Mesenchymal stem cell (in vitro differentiated cells and primary cell): ENCODE measurements around the gene LMBR1.
"Not testable (repeated sequence)": the region's sequence is repeated elsewhere in the genome, so short reads cannot be mapped to it uniquely, and the experiment has no call there.

Source experiments
- DNase-seq: peaks from one replicate; pipeline ENCODE4 v3.0.0-alpha.2; 2013
- H2AFZ ChIP-seq: one replicate; pipeline ENCODE4 v1.6.1; 2013; ENCODE audit warnings: low read depth, mild to moderate bottlenecking, control low read depth, inconsistent platforms, low read length, moderate library complexity
- H2AK5ac ChIP-seq: 2 replicates; pipeline ENCODE4 v1.6.1; 2013; ENCODE audit warnings: low read length, moderate library complexity, mild to moderate bottlenecking, inconsistent platforms; ENCODE audit not compliant: severe bottlenecking
- H2BK120ac ChIP-seq: one replicate; pipeline ENCODE4 v1.6.1; 2013; ENCODE audit warnings: low read depth, mild to moderate bottlenecking, inconsistent platforms, low read length, moderate library complexity
- H2BK12ac ChIP-seq, 2 experiments: one replicate each; pipeline ENCODE4 v1.6.1; 2013; ENCODE audit warnings: inconsistent platforms in 2 of 2, low read length in 2 of 2, mild to moderate bottlenecking in 2 of 2, moderate library complexity in 2 of 2, control low read depth in 1 of 2
- H2BK15ac ChIP-seq: one replicate; pipeline ENCODE4 v1.6.1; 2013; ENCODE audit warnings: mild to moderate bottlenecking, low read depth, inconsistent platforms; ENCODE audit not compliant: poor library complexity, severe bottlenecking
- H2BK5ac ChIP-seq: 2 replicates; pipeline ENCODE4 v1.6.1; 2013; ENCODE audit warnings: low read depth, mild to moderate bottlenecking, low read length, control low read depth, inconsistent platforms; ENCODE audit not compliant: poor library complexity, severe bottlenecking
- H3K14ac ChIP-seq, 2 experiments: one replicate each; pipeline ENCODE4 v1.6.1; 2013; ENCODE audit warnings: inconsistent platforms in 2 of 2, low read length in 2 of 2, control low read depth in 1 of 2, mild to moderate bottlenecking in 1 of 2, moderate library complexity in 1 of 2
- H3K18ac ChIP-seq, 2 experiments: one replicate each; pipeline ENCODE4 v1.6.1; 2013; ENCODE audit warnings: inconsistent platforms in 2 of 2, low read length in 2 of 2, control low read depth in 1 of 2, low read depth in 1 of 2, mild to moderate bottlenecking in 1 of 2
- H3K23ac ChIP-seq, 2 experiments: one replicate each; pipeline ENCODE4 v1.6.1; 2013; ENCODE audit warnings: inconsistent platforms in 2 of 2, low read length in 2 of 2, mild to moderate bottlenecking in 2 of 2, moderate library complexity in 2 of 2, control low read depth in 1 of 2
- H3K27ac ChIP-seq: 2 replicates; pipeline ENCODE4 v1.5.1; 2013; ENCODE audit warnings: mild to moderate bottlenecking, moderate library complexity, low read length, control low read depth, inconsistent platforms; ENCODE audit not compliant: poor library complexity, severe bottlenecking
- H3K27me3 ChIP-seq, 2 experiments: 2 replicates each; pipeline versions ENCODE4 v1.6.1 to v1.7.0; 2013; ENCODE audit warnings: low read length in 2 of 2, mild to moderate bottlenecking in 2 of 2, moderate library complexity in 2 of 2, control low read depth in 1 of 2, inconsistent platforms in 1 of 2; ENCODE audit not compliant: control insufficient read depth in 1 of 2, insufficient read depth in 1 of 2
- H3K36me3 ChIP-seq, 2 experiments: 2 replicates each; pipeline versions ENCODE4 v1.6.1 to v1.7.0; 2013; ENCODE audit warnings: low read length in 2 of 2, control low read depth in 1 of 2, inconsistent platforms in 1 of 2, low read depth in 1 of 2, mild to moderate bottlenecking in 1 of 2; ENCODE audit not compliant: insufficient read depth in 2 of 2, control insufficient read depth in 1 of 2
- H3K4ac ChIP-seq, 2 experiments: one replicate each; pipeline ENCODE4 v1.6.1; 2013; ENCODE audit warnings: inconsistent platforms in 2 of 2, low read length in 2 of 2, mild to moderate bottlenecking in 2 of 2, moderate library complexity in 2 of 2, control low read depth in 1 of 2, low read depth in 1 of 2
- H3K4me1 ChIP-seq: 2 replicates; pipeline ENCODE4 v1.6.1; 2013; ENCODE audit warnings: low read depth, low read length, control low read depth; ENCODE audit not compliant: control insufficient read depth, insufficient read depth
- H3K4me2 ChIP-seq: 2 replicates; pipeline ENCODE4 v1.6.1; 2013; ENCODE audit warnings: low read length, mild to moderate bottlenecking, inconsistent platforms; ENCODE audit not compliant: poor library complexity, severe bottlenecking
- H3K4me3 ChIP-seq, 2 experiments: 2 replicates each; pipeline versions ENCODE4 v1.5.1 to v1.7.0; 2013; ENCODE audit warnings: low read length in 2 of 2, mild to moderate bottlenecking in 2 of 2, control low read depth in 1 of 2, low read depth in 1 of 2; ENCODE audit not compliant: insufficient read depth in 1 of 2
- H3K79me1 ChIP-seq: replicated peaks from 2 replicates; pipeline ENCODE4 v1.6.1; 2013; ENCODE audit warnings: mild to moderate bottlenecking, control low read depth, low read length, inconsistent platforms; ENCODE audit not compliant: poor library complexity, severe bottlenecking
- H3K9ac ChIP-seq: 2 replicates; pipeline ENCODE4 v1.7.0; 2013; ENCODE audit warnings: mild to moderate bottlenecking, low read length, moderate library complexity
- H3K9me3 ChIP-seq: 2 replicates; pipeline ENCODE4 v1.7.0; 2013; ENCODE audit warnings: mild to moderate bottlenecking, low read length; ENCODE audit not compliant: control insufficient read depth
- H4K8ac ChIP-seq: one replicate; pipeline ENCODE4 v1.6.1; 2013; ENCODE audit warnings: inconsistent platforms, mild to moderate bottlenecking, low read length, moderate library complexity
- H4K91ac ChIP-seq: one replicate; pipeline ENCODE4 v1.6.1; 2013; ENCODE audit warnings: mild to moderate bottlenecking, low read length, inconsistent platforms
- WGBS: methylation state at CpG from one replicate; pipeline ENCODE4 v1.1.7; 2013; ENCODE audit warnings: mixed read lengths; 5-methylcytosine and 5-hydroxymethylcytosine counted together

The LMBR1 gene

GRCh38 chr7:156868363-156868762 lies 24.6 kb downstream of the LMBR1 start:
- not testable (repeated sequence) for H3K4me3 ChIP-seq, H3K9ac ChIP-seq, H3K9me3 ChIP-seq, H3K4ac ChIP-seq, H3K4me2 ChIP-seq, H2BK120ac ChIP-seq, H4K91ac ChIP-seq, H2AFZ ChIP-seq, H3K23ac ChIP-seq, H2BK15ac ChIP-seq, H3K27me3 ChIP-seq, H3K18ac ChIP-seq, H3K14ac ChIP-seq, H2BK5ac ChIP-seq, H3K36me3 ChIP-seq, H2AK5ac ChIP-seq, DNase-seq, H4K8ac ChIP-seq, H2BK12ac ChIP-seq, H3K27ac ChIP-seq, H3K4me1 ChIP-seq
- WGBS, result 93% methylated on average over 8 of the region's 8 CpGs
- peaks cover 14% of the 10 kb centered on the region for H3K79me1 ChIP-seq

DNA sequence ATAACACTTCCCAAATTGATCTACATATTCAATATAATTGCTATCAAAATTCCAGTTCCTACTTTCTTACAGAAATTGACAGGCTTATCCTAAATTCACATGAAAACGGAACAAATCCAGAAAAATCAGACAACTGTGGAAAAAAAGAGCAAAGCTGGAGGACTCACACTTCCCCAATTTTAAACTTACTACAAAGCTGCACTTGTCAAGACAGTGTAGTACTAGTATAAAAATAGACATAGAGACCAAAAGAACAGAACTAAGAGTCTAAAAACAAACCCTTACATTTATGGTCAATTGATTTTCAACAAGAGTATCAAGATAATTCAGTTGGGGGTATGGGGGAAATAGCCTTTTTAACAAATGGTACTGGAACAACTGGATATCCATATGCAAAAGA lies 27.5 kb downstream of the LMBR1 start:
- Histone ChIP-seq H2BK5ac (no peak overlapping the region), H3K23ac (no peak overlapping the region), H3K27me3 (no peaks in the 10 kb centered on the region), H4K91ac (no peak overlapping the region), H3K27ac (no peak overlapping the region), H2BK15ac (no peak overlapping the region), H2AFZ (no peak overlapping the region), H3K4ac (no peak overlapping the region), H2AK5ac (no peak overlapping the region), H3K36me3 (peaks cover 7 to 9% of the 10 kb centered on the region in 2 experiments), H3K4me2 (no peak overlapping the region), H3K4me3 (no peak overlapping the region), H3K9me3 (peaks cover 3% of the 10 kb centered on the region), H3K79me1 (peaks cover 26% of the 10 kb centered on the region), H3K9ac (no peak overlapping the region), H3K4me1 (no peaks in the 10 kb centered on the region), H2BK120ac (no peak overlapping the region), H3K14ac (no peak overlapping the region), H3K18ac (no peak overlapping the region), H2BK12ac (no peak overlapping the region), H4K8ac (no peak overlapping the region)
- WGBS, result 73% methylated on average over 1 of the region's 1 CpG
- no peak for DNase-seq

- H3K27ac ChIP-seq, H2AK5ac ChIP-seq, H3K18ac ChIP-seq, H2BK120ac ChIP-seq, H3K4ac ChIP-seq, H2BK5ac ChIP-seq, H4K91ac ChIP-seq, H3K4me1 ChIP-seq, H3K4me2 ChIP-seq, H2BK12ac ChIP-seq, H2BK15ac ChIP-seq, H3K36me3 ChIP-seq, H3K23ac ChIP-seq, H3K4me3 ChIP-seq, H3K27me3 ChIP-seq, H2AFZ ChIP-seq, H3K9ac ChIP-seq, H4K8ac ChIP-seq, DNase-seq, H3K14ac ChIP-seq: not testable (repeated sequence)
- H3K9me3 ChIP-seq, result peaks cover 17% of the 10 kb centered on the region
- peaks cover 25% of the 10 kb centered on the region for H3K79me1 ChIP-seq
- 100% methylated on average over 1 of the region's 2 CpGs for WGBS
Measured at GRCh38 chr7:156862022-156862421, 31.0 kb downstream of the LMBR1 start.

DNA sequence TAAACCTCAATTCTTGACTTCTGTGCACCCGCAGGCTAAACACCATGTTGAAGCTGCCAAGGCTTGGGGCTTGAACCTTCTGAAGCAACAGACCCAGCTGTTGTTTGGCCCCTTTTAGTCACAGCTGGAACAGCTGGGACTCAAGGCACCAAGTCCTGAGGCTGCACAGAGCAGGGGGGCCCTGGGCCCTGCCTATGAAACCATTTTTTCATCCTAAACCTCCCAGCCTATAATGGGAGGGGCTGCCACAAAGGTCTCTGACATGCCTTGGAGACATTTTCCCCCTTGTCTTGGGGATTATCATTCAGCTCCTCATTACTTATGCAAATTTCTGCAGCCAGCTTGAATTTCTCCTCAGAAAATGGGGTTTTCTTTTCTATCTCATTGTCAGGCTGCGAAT lies 31.8 kb downstream of the LMBR1 start:
- H3K23ac ChIP-seq, result no peak overlapping the region
- H2BK5ac ChIP-seq, result no peak overlapping the region
- no peak overlapping the region for H2AFZ ChIP-seq
- no peaks in the 10 kb centered on the region for H3K4me1 ChIP-seq
- H3K4me2 ChIP-seq, result no peak overlapping the region
- no peak overlapping the region for H4K8ac ChIP-seq
- no peak overlapping the region for H4K91ac ChIP-seq
- H2BK15ac ChIP-seq, result no peak overlapping the region
- H3K4ac ChIP-seq, result no peak overlapping the region
- peaks cover 28% of the 10 kb centered on the region for H3K79me1 ChIP-seq
- H3K14ac ChIP-seq, result no peak overlapping the region
- H3K36me3 ChIP-seq, result peaks cover 7 to 9% of the 10 kb centered on the region in 2 experiments
- no peak overlapping the region for H2BK120ac ChIP-seq
- H3K4me3 ChIP-seq, result no peak overlapping the region
- no peak overlapping the region for H3K18ac ChIP-seq
- H3K9me3 ChIP-seq, result peaks cover 21% of the 10 kb centered on the region
- no peak overlapping the region for H2BK12ac ChIP-seq
- DNase-seq, result no peak
- H2AK5ac ChIP-seq, result no peak overlapping the region
- WGBS, result 96% methylated on average over 2 of the region's 2 CpGs
- H3K27me3 ChIP-seq, result no peaks in the 10 kb centered on the region
- no peak overlapping the region for H3K27ac ChIP-seq
- no peak overlapping the region for H3K9ac ChIP-seq
